PC-3 (cell line): ENCODE results near the gene CCDC159. TPM values are rescaled to one million over a fixed set of nuclear protein-coding genes. Genes with fewer than 3 reads are reported as not detected.
A peak's percentile ranks its signal among the peaks of the same experiment; 100 is the strongest.

Experiments
- ATAC-seq: fragments of 200-7000 bp; cut with Tn5 transposase; 2 replicates; pipeline ENCODE4 v1.9.1; 2020; ENCODE audit warnings: mild to moderate bottlenecking, moderate library complexity
- BruUV-seq: library from RNA; stranded (reverse); fragments of 400-500 nt; replicated peaks from 2 replicates; lab custom pipeline; 2021; lab: Mats Ljungman, UMichigan
- CTCF ChIA-PET: fragments of 300-600 bp; sonication (Branson Sonifier 250); formaldehyde crosslinking; loops from one replicate; lab custom pipeline; 2022; ENCODE audit warnings: antibody characterized with exemption; lab: Charles Lee
- POLR2A ChIA-PET: fragments of 300-600 bp; sonication (Branson Sonifier 250); formaldehyde crosslinking; loops from one replicate; lab custom pipeline; 2022; ENCODE audit warnings: antibody characterized with exemption; ENCODE audit not compliant: unreplicated experiment; lab: Charles Lee
- DNase-seq: peaks from one replicate; pipeline ENCODE4 v3.0.0-alpha.2; 2015
- H2AFZ ChIP-seq: fragments of 300-600 bp; sonication (generic); 2 replicates; pipeline ENCODE4 v1.6.0; 2016; ENCODE audit warnings: antibody characterized with exemption, low read length
- H3F3A ChIP-seq: fragments of 300-600 bp; sonication (generic); one replicate; pipeline ENCODE4 v1.6.0; 2017; ENCODE audit warnings: antibody characterized with exemption, low read length, control low read depth, mild to moderate bottlenecking; ENCODE audit not compliant: unreplicated experiment
- H3K27ac ChIP-seq: fragments of 300-600 bp; sonication (generic); 2 replicates; pipeline ENCODE4 v1.5.1; 2016; ENCODE audit warnings: mild to moderate bottlenecking, low read length
- H3K27me3 ChIP-seq: fragments of 300-600 bp; sonication (generic); 2 replicates; pipeline ENCODE4 v1.6.1; 2016; ENCODE audit warnings: low read length, mixed read lengths
- H3K36me3 ChIP-seq: fragments of 300-600 bp; sonication (generic); 2 replicates; pipeline ENCODE4 v1.6.1; 2016; ENCODE audit warnings: low read depth, mixed run types, low read length, mixed read lengths
- H3K4me1 ChIP-seq: fragments of 300-600 bp; sonication (generic); 2 replicates; pipeline ENCODE4 v1.5.1; 2016; ENCODE audit warnings: low read length; ENCODE audit not compliant: insufficient read depth
- H3K4me2 ChIP-seq: fragments of 300-600 bp; sonication (generic); 2 replicates; pipeline ENCODE4 v1.6.0; 2016; ENCODE audit warnings: low read length
- H3K4me3 ChIP-seq: fragments of 300-600 bp; sonication (generic); 2 replicates; pipeline ENCODE4 v1.5.1; 2016; ENCODE audit warnings: mild to moderate bottlenecking, low read length, mixed read lengths
- H3K79me2 ChIP-seq: fragments of 300-600 bp; sonication (generic); 2 replicates; pipeline ENCODE4 v1.6.1; 2017; ENCODE audit warnings: low read length, mixed read lengths
- H3K9ac ChIP-seq: fragments of 300-600 bp; sonication (generic); 2 replicates; pipeline ENCODE4 v1.6.0; 2016; ENCODE audit warnings: mild to moderate bottlenecking, low read length
- H3K9me2 ChIP-seq: fragments of 300-600 bp; sonication (generic); replicated peaks from 2 replicates; pipeline ENCODE4 v1.6.1; 2016; ENCODE audit warnings: mixed run types, low read length, mixed read lengths
- H3K9me3 ChIP-seq: fragments of 300-600 bp; sonication (generic); 2 replicates; pipeline ENCODE4 v1.6.1; 2016; ENCODE audit warnings: low read length, mixed read lengths
- H4K20me1 ChIP-seq: fragments of 300-600 bp; sonication (generic); 2 replicates; pipeline ENCODE4 v1.6.1; 2016; ENCODE audit warnings: low read length, mixed read lengths
- EZH2 ChIP-seq: fragments of 300-600 bp; sonication (generic); IDR thresholded peaks from one replicate; pipeline ENCODE4 v1.6.1; 2017; ENCODE audit warnings: antibody characterized with exemption, mild to moderate bottlenecking, low read length; ENCODE audit not compliant: unreplicated experiment
- EZH2phosphoT487 ChIP-seq: fragments of 300-600 bp; sonication (generic); IDR thresholded peaks from 2 replicates; pipeline ENCODE4 v1.6.1; 2018; ENCODE audit warnings: mild to moderate bottlenecking, antibody characterized with exemption, low read length, borderline replicate concordance
- intact Hi-C: fragments of 100-400 bp; cut with micrococcal nuclease; formaldehyde crosslinking; loops from 2 replicates; pipeline ENCODE4 v1.9.0; 2023
- total RNA-seq: library from RNA; depleted of rRNA; stranded (reverse); fragments of >200 nt; gene quantifications from 2 replicates; pipeline ENCODE4 v1.2.3, GENCODE V29; 2014
- TF ChIP-seq, protein P1 (sequence below): fragments of 300-600 bp; sonication (generic); conservative IDR thresholded peaks from 2 replicates; pipeline ENCODE4 v1.5.1; 2017; ENCODE audit warnings: antibody characterized with exemption, low read depth, mild to moderate bottlenecking, low read length

CCDC159 gene
- total RNA-seq, 1 experiment from 2014 or later, result 10.3 TPM

DNA sequence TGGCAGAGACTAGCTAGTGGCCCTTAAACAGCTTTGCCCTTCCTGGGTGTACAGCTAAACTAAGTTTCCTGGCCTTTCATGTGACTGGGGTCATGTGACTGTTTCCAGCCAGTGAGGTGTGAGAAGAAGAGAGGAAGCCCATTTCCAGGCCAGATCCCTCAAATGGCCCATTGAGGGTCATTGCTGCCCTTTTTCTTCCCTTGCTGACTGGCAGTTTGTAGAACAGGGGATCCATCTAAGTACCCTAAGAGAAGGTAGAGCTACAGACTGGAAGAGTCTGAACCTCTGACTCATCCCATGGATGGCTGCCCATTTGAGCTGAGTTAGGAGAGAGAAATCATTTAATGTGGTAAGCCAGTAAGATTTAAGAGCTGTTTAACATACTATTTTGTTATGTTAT lies 30.9 kb downstream of the CCDC159 start:
- no peak for ATAC-seq
- Histone ChIP-seq H3K79me2 (peaks cover 32% of the 10 kb centered on the region), H3K27me3 (no peaks in the 10 kb centered on the region), H2AFZ (no peak overlapping the region), H3K27ac (peak overlapping the region; percentile 73), H3K9me2 (no peaks in the 10 kb centered on the region), H3K4me3 (no peak overlapping the region), H3K4me1 (peaks cover 64% of the 10 kb centered on the region), H3K9ac (no peak overlapping the region), H4K20me1 (no peaks in the 10 kb centered on the region), H3K9me3 (no peaks in the 10 kb centered on the region), H3K36me3 (no peaks in the 10 kb centered on the region), H3F3A (peaks cover 12% of the 10 kb centered on the region), H3K4me2 (peak overlapping the region; percentile 76)
- TF ChIP-seq EZH2, result no peak
- TF ChIP-seq EZH2phosphoT487, result no peak
- TF ChIP-seq, protein P1, sequence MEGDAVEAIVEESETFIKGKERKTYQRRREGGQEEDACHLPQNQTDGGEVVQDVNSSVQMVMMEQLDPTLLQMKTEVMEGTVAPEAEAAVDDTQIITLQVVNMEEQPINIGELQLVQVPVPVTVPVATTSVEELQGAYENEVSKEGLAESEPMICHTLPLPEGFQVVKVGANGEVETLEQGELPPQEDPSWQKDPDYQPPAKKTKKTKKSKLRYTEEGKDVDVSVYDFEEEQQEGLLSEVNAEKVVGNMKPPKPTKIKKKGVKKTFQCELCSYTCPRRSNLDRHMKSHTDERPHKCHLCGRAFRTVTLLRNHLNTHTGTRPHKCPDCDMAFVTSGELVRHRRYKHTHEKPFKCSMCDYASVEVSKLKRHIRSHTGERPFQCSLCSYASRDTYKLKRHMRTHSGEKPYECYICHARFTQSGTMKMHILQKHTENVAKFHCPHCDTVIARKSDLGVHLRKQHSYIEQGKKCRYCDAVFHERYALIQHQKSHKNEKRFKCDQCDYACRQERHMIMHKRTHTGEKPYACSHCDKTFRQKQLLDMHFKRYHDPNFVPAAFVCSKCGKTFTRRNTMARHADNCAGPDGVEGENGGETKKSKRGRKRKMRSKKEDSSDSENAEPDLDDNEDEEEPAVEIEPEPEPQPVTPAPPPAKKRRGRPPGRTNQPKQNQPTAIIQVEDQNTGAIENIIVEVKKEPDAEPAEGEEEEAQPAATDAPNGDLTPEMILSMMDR, result no peak
- intact Hi-C loops, result no loop called here
- BruUV-seq, result no TSS peak
- POLR2A ChIA-PET, result interaction anchor here (0.6 kb wide), 3 partner anchors 9 to 157 kb away, joined by 3 read pairs; partner anchors contain the start of gene PRKCSH
- CTCF ChIA-PET, result interaction anchor here (0.5 to 1.8 kb wide), 8 partner anchors 25 to 105 kb away, joined by 3 to 15 read pairs (median 4); partner anchors contain the start of genes CCDC159, PRKCSH and TMEM205
- peak; percentile 96 for DNase-seq

DNA sequence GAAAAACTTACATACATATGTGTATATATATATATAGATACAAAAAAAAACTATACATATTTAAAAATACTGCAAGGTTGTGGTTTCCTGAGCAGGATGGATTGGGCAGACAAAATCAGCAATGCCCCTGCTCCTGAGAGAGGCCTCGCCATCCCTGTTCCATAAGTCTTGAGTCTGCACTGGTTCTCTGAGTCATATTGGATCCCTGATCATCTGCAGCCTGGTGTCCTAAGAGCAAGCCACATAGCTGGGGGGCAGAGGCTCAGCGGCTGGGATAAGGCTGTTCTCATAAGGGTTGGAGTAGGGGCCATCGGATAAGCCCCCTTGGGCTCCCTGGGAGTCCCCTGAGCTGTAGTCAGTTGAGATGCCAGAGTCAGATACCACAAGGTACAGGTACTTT lies 31.4 kb downstream of the CCDC159 start:
- H3K9me2 ChIP-seq, result no peaks in the 10 kb centered on the region
- peaks cover 64% of the 10 kb centered on the region for H3K4me1 ChIP-seq
- no peaks in the 10 kb centered on the region for H4K20me1 ChIP-seq
- no peak overlapping the region for H2AFZ ChIP-seq
- no TSS peak for BruUV-seq
- DNase-seq (peak; percentile 33), ATAC-seq (no peak)
- no peaks in the 10 kb centered on the region for H3K36me3 ChIP-seq
- H3K9ac ChIP-seq, result 0 out of 2 replicates have a peak overlapping the region, but pooled peaks have one; percentile 22
- peak overlapping the region; percentile 76 for H3K4me2 ChIP-seq
- CTCF ChIA-PET, result interaction anchor here (0.5 to 1.8 kb wide), 7 partner anchors 24 to 104 kb away, joined by 3 to 15 read pairs (median 4); partner anchors contain the start of genes CCDC159, PRKCSH and TMEM205
- POLR2A ChIA-PET, result interaction anchor here (0.6 kb wide), 3 partner anchors 9 to 158 kb away, joined by 3 read pairs; partner anchors contain the start of gene PRKCSH
- H3K4me3 ChIP-seq, result peak overlapping the region; percentile 36; the same call in 1 of the 2 replicates
- H3K27ac ChIP-seq, result peak overlapping the region; percentile 73
- TF ChIP-seq, protein P1, result no peak
- TF ChIP-seq EZH2 (no peak), EZH2phosphoT487 (no peak)
- H3K27me3 ChIP-seq, result no peaks in the 10 kb centered on the region
- H3F3A ChIP-seq, result peaks cover 12% of the 10 kb centered on the region
- intact Hi-C loops, result loop anchor here (1.0 to 2.0 kb wide), 2 partner anchors 84 to 105 kb away; no protein-coding TSS in a partner anchor
- H3K9me3 ChIP-seq, result no peaks in the 10 kb centered on the region
- H3K79me2 ChIP-seq, result peaks cover 32% of the 10 kb centered on the region
